HepG2 (cell line): ENCODE results near the gene PLA2G4B. TPM values are rescaled to one million over a fixed set of nuclear protein-coding genes. Genes with fewer than 3 reads are reported as not detected.

Experiments
- ATAC-seq: fragments of 200-7000 bp; cut with Tn5 transposase; 3 replicates; pipeline ENCODE4 v1.9.1; 2020; ENCODE audit warnings: mild to moderate bottlenecking, moderate library complexity
- BruUV-seq: library from RNA; stranded (reverse); fragments of 400-500 nt; replicated peaks from 2 replicates; lab custom pipeline; 2021; lab: Mats Ljungman, UMichigan
- CTCF ChIA-PET: fragments of 300-600 bp; formaldehyde crosslinking; extraction: SDS; loops from one replicate; lab custom pipeline; 2021; ENCODE audit warnings: low total read pairs, inconsistent platforms, low intra/inter-chr PET ratio; lab: Yijun Ruan, JAX
- POLR2A ChIA-PET: fragments of 350-600 bp; sonication (Branson Sonifier 250); formaldehyde crosslinking; loops from one replicate; lab custom pipeline; 2020; ENCODE audit warnings: antibody characterized with exemption, inconsistent platforms; lab: Yijun Ruan, JAX
- DNase-seq: peaks from one replicate; pipeline ENCODE4 v3.0.0-alpha.2; 2015; ENCODE audit warnings: low spot score
- FAIRE-seq: peaks from 3 replicates; lab custom pipeline; 2011; peaks lifted over from hg19 to GRCh38; lab: Jason Lieb, UNC
- H2AFZ ChIP-seq: one replicate; pipeline ENCODE4 v1.6.1; 2011; ENCODE audit warnings: low read length, inconsistent platforms
- H3K27ac ChIP-seq: fragments of 300-600 bp; 3 replicates; pipeline ENCODE4 v1.8.0; 2011; ENCODE audit warnings: mixed run types, mild to moderate bottlenecking, mixed read lengths, low read length, inconsistent platforms; ENCODE audit not compliant: insufficient read depth; ENCODE audit errors: extremely low read length
- H3K27me3 ChIP-seq, 2 experiments: fragments of 200-600 bp in 1 of 2; 2 replicates in 1 of 2; 3 replicates in 1 of 2; pipeline versions ENCODE4 v1.6.0 to v1.8.0; 2011; ENCODE audit warnings: low read length in 2 of 2, mild to moderate bottlenecking in 2 of 2, moderate library complexity in 2 of 2, inconsistent platforms in 1 of 2; ENCODE audit not compliant: insufficient read depth in 2 of 2, control insufficient read depth in 1 of 2
- H3K36me3 ChIP-seq, 2 experiments: fragments of 200-600 bp in 1 of 2; replicated peaks in 1 of 2; 2 replicates in 1 of 2; 3 replicates in 1 of 2; pipeline versions ENCODE4 v1.5.1 to v1.8.0; 2011; ENCODE audit warnings: low read length in 2 of 2, inconsistent platforms in 1 of 2; ENCODE audit not compliant: insufficient read depth in 2 of 2, control insufficient read depth in 1 of 2
- H3K4me1 ChIP-seq: 2 replicates; pipeline ENCODE4 v1.5.1; 2012; ENCODE audit warnings: low read length, inconsistent platforms; ENCODE audit not compliant: insufficient read depth
- H3K4me2 ChIP-seq: 2 replicates; pipeline ENCODE4 v1.6.0; 2011; ENCODE audit warnings: low read depth, low read length, inconsistent platforms
- H3K4me3 ChIP-seq, 3 experiments: fragments of 200-600 bp in 1 of 3; sonication (generic), shearing (Covaris generic) in 1 of 3; replicated peaks in 1 of 3; 2 replicates each; pipeline ENCODE4 v1.5.1; 2011 to 2016; ENCODE audit warnings: low read length in 3 of 3, inconsistent platforms in 2 of 3, low read depth in 2 of 3, mild to moderate bottlenecking in 2 of 3, control low read depth in 1 of 3, mixed read lengths in 1 of 3; ENCODE audit not compliant: insufficient read depth in 1 of 3
- H3K79me2 ChIP-seq: one replicate; pipeline ENCODE4 v1.6.1; 2011; ENCODE audit warnings: low read length, inconsistent platforms; ENCODE audit not compliant: insufficient read depth
- H3K9ac ChIP-seq: 2 replicates; pipeline ENCODE4 v1.6.0; 2011; ENCODE audit warnings: mild to moderate bottlenecking, low read depth, low read length, inconsistent platforms; ENCODE audit not compliant: insufficient read depth
- H3K9me3 ChIP-seq: 2 replicates; pipeline ENCODE4 v1.5.1; 2012; ENCODE audit warnings: mild to moderate bottlenecking, low read length
- H4K20me1 ChIP-seq: 2 replicates; pipeline ENCODE4 v1.6.0; 2011; ENCODE audit warnings: inconsistent platforms, mild to moderate bottlenecking, low read length, moderate library complexity; ENCODE audit not compliant: insufficient read depth
- AKAP8 ChIP-seq: sonication (generic); formaldehyde crosslinking; IDR thresholded peaks from 2 replicates; pipeline ENCODE4 v1.5.1; 2020; ENCODE audit warnings: mild to moderate bottlenecking, missing genetic modification reagents
- GFI1 ChIP-seq: sonication (generic); formaldehyde crosslinking; IDR thresholded peaks from 2 replicates; pipeline ENCODE4 v1.5.0; 2020; ENCODE audit warnings: missing genetic modification reagents, mild to moderate bottlenecking, borderline replicate concordance
- MAZ ChIP-seq, 2 experiments: sonication (generic) in 1 of 2; formaldehyde crosslinking in 1 of 2; IDR thresholded peaks; 2 replicates each; pipeline versions ENCODE4 v1.5.0 to v1.6.1; 2012 to 2020; ENCODE audit warnings: low read depth in 2 of 2, mild to moderate bottlenecking in 2 of 2, borderline replicate concordance in 1 of 2, improper control_type of control experiment in 1 of 2, low read length in 1 of 2, missing genetic modification reagents in 1 of 2, moderate library complexity in 1 of 2
- NR2F1 ChIP-seq, 2 experiments: fragments of 450-650 bp in 1 of 2; formaldehyde crosslinking in 1 of 2; IDR thresholded peaks; 2 replicates each; pipeline versions ENCODE4 v1.5.0 to v1.6.1; 2016 to 2020; ENCODE audit warnings: mild to moderate bottlenecking in 1 of 2, missing compliant biosample characterization in 1 of 2, missing genetic modification reagents in 1 of 2, moderate library complexity in 1 of 2
- RFXANK ChIP-seq: IDR thresholded peaks from 2 replicates; pipeline ENCODE4 v1.6.1; 2016
- SALL1 ChIP-seq: sonication (generic); formaldehyde crosslinking; IDR thresholded peaks from 2 replicates; pipeline ENCODE4 v1.8.0; 2022; ENCODE audit warnings: mild to moderate bottlenecking, missing genetic modification reagents
- XBP1 ChIP-seq: sonication (generic); formaldehyde crosslinking; IDR thresholded peaks from 2 replicates; pipeline ENCODE4 v1.5.0; 2020; ENCODE audit warnings: missing genetic modification reagents
- ZNF296 ChIP-seq: sonication (generic); formaldehyde crosslinking; conservative IDR thresholded peaks from 2 replicates; pipeline ENCODE4 v1.5.0; 2020; ENCODE audit warnings: mild to moderate bottlenecking, missing genetic modification reagents
- ZNF333 ChIP-seq: sonication (generic); formaldehyde crosslinking; IDR thresholded peaks from 2 replicates; pipeline ENCODE4 v1.4.0; 2020; ENCODE audit warnings: mild to moderate bottlenecking, missing genetic modification reagents, borderline replicate concordance
- ZNF446 ChIP-seq: sonication (generic); formaldehyde crosslinking; IDR thresholded peaks from 2 replicates; pipeline ENCODE4 v1.5.0; 2020; ENCODE audit warnings: mild to moderate bottlenecking, missing genetic modification reagents
- ZNF839 ChIP-seq: sonication (generic); formaldehyde crosslinking; IDR thresholded peaks from 2 replicates; pipeline ENCODE4 v1.4.0; 2020; ENCODE audit warnings: missing genetic modification reagents, mild to moderate bottlenecking, borderline replicate concordance
- ZUFSP ChIP-seq: sonication (generic); formaldehyde crosslinking; IDR thresholded peaks from 2 replicates; pipeline ENCODE4 v1.9.0; 2021; ENCODE audit warnings: missing genetic modification reagents, mild to moderate bottlenecking, borderline replicate concordance
- WGBS: methylation state at CpG from one replicate; pipeline ENCODE4 v1.1.6; 2017; ENCODE audit warnings: low lambda C conversion rate; 5-methylcytosine and 5-hydroxymethylcytosine counted together
- in situ Hi-C: cut with HindIII; loops from 2 replicates; pipeline ENCODE4 v1.10.0; 2017; ENCODE audit warnings: low pct_unique_long_range_greater_than_20kb; ENCODE audit not compliant: extremely low pct_ligation_motif_present
- intact Hi-C: fragments of 100-400 bp; cut with micrococcal nuclease; formaldehyde crosslinking; loops from one replicate; pipeline ENCODE4 v1.10.0; 2022; ENCODE audit not compliant: unreplicated experiment
- polyA plus RNA-seq, 8 experiments: library from polyadenylated mRNA; depleted of rRNA in 3 of 8; stranded (reverse) in 7 of 8; unstranded in 1 of 8; fragments of >200 nt; fragmentation: Illumina TruSeq in 4 of 8; extraction: Trizol in 4 of 8; gene quantifications; 2 replicates each; pipeline versions ENCODE4 v1.2.1 to v1.2.3, GENCODE V29; 2011 to 2016; ENCODE audit warnings: low read depth in 4 of 8, missing spikeins in 1 of 8, mixed read lengths in 1 of 8; ENCODE audit not compliant: insufficient read depth in 1 of 8
- total RNA-seq, 5 experiments: library from RNA; depleted of rRNA; stranded (reverse); fragments of >200 nt; fragmentation: Illumina TruSeq; extraction: Trizol; gene quantifications; 2 replicates each; pipeline ENCODE4 v1.2.3, GENCODE V29; 2016; ENCODE audit warnings: low read depth in 1 of 5
- TF ChIP-seq, protein P1 (sequence below), 2 experiments: fragments of 450-650 bp in 1 of 2; sonication (generic) in 1 of 2; formaldehyde crosslinking; IDR thresholded peaks; 2 replicates each; pipeline versions ENCODE4 v1.5.0 to v1.8.0; 2020 to 2022; ENCODE audit warnings: mild to moderate bottlenecking in 1 of 2, missing genetic modification reagents in 1 of 2
- TF ChIP-seq, protein P2 (sequence below): sonication (generic); formaldehyde crosslinking; IDR thresholded peaks from 2 replicates; pipeline ENCODE4 v1.4.0; 2020; ENCODE audit warnings: mild to moderate bottlenecking, missing genetic modification reagents, borderline replicate concordance

Gene PLA2G4B
- total and polyA plus RNA-seq, 2 of the 13 experiments (the other 11 are each of a cell fraction or from before 2014, with no cell fraction given): 5.1 to 8.0 TPM

- TF ChIP-seq ZUFSP (CRISPR knock-in tag) (no peak), NR2F1 (CRISPR knock-in tag; IDR thresholded peaks at IDR 0.05) (no peak)
These were observed 5.8 kb upstream of the PLA2G4B start (continued) for GRCh38 chr15:41832875-41833274.

GRCh38 chr15:41834096-41834495 is 4.6 kb upstream of the PLA2G4B start:
- CTCF ChIA-PET: no interaction called here
- FAIRE-seq (no peak), DNase-seq (no peak), ATAC-seq (no peak)
- H3K9ac ChIP-seq: no peak overlapping the region
- peaks cover 1 to 5% of the 10 kb centered on the region in 2 experiments; a peak in 1 of 5 replicates for H3K36me3 ChIP-seq
- no peak overlapping the region for H3K4me2 ChIP-seq
- no peaks in the 10 kb centered on the region for H4K20me1 ChIP-seq
- 100% methylated on average over 1 of the region's 3 CpGs for WGBS
- no TSS peak for BruUV-seq
- in situ Hi-C loops (no loop called here), intact Hi-C loops (no loop called here)
- no peaks in the 10 kb centered on the region for H3K9me3 ChIP-seq
- no peaks in the 10 kb centered on the region for H3K79me2 ChIP-seq
- no peaks in the 10 kb centered on the region for H3K27me3 ChIP-seq
- no peak overlapping the region for H2AFZ ChIP-seq
- peaks cover 10% of the 10 kb centered on the region for H3K4me1 ChIP-seq
- H3K27ac ChIP-seq: no peak overlapping the region
- POLR2A ChIA-PET: no interaction called here
- H3K4me3 ChIP-seq: no peak overlapping the region
- TF ChIP-seq, protein P1, sequence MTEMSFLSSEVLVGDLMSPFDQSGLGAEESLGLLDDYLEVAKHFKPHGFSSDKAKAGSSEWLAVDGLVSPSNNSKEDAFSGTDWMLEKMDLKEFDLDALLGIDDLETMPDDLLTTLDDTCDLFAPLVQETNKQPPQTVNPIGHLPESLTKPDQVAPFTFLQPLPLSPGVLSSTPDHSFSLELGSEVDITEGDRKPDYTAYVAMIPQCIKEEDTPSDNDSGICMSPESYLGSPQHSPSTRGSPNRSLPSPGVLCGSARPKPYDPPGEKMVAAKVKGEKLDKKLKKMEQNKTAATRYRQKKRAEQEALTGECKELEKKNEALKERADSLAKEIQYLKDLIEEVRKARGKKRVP (CRISPR knock-in tag; IDR thresholded peaks at IDR 0.05): no peak
- TF ChIP-seq GFI1 (CRISPR knock-in tag) (no peak), ZNF333 (CRISPR knock-in tag) (no peak), XBP1 (no peak), ZNF296 (no peak), AKAP8 (CRISPR knock-in tag) (no peak), SALL1 (CRISPR knock-in tag) (no peak), MAZ (IDR thresholded peaks at IDR 0.05; ENCODE audit: borderline replicate concordance, low read depth, low read length) (no peak), MAZ (CRISPR knock-in tag; IDR thresholded peaks at IDR 0.05; ENCODE audit: low read depth) (no peak), ZNF839 (no peak), ZNF446 (no peak), RFXANK (CRISPR knock-in tag) (no peak)
- TF ChIP-seq, protein P2, sequence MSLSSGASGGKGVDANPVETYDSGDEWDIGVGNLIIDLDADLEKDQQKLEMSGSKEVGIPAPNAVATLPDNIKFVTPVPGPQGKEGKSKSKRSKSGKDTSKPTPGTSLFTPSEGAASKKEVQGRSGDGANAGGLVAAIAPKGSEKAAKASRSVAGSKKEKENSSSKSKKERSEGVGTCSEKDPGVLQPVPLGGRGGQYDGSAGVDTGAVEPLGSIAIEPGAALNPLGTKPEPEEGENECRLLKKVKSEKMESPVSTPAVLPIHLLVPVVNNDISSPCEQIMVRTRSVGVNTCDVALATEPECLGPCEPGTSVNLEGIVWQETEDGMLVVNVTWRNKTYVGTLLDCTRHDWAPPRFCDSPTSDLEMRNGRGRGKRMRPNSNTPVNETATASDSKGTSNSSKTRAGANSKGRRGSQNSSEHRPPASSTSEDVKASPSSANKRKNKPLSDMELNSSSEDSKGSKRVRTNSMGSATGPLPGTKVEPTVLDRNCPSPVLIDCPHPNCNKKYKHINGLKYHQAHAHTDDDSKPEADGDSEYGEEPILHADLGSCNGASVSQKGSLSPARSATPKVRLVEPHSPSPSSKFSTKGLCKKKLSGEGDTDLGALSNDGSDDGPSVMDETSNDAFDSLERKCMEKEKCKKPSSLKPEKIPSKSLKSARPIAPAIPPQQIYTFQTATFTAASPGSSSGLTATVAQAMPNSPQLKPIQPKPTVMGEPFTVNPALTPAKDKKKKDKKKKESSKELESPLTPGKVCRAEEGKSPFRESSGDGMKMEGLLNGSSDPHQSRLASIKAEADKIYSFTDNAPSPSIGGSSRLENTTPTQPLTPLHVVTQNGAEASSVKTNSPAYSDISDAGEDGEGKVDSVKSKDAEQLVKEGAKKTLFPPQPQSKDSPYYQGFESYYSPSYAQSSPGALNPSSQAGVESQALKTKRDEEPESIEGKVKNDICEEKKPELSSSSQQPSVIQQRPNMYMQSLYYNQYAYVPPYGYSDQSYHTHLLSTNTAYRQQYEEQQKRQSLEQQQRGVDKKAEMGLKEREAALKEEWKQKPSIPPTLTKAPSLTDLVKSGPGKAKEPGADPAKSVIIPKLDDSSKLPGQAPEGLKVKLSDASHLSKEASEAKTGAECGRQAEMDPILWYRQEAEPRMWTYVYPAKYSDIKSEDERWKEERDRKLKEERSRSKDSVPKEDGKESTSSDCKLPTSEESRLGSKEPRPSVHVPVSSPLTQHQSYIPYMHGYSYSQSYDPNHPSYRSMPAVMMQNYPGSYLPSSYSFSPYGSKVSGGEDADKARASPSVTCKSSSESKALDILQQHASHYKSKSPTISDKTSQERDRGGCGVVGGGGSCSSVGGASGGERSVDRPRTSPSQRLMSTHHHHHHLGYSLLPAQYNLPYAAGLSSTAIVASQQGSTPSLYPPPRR (CRISPR knock-in tag): no peak
